Upper lobe of left lung (tissue), 4 donors: ENCODE data around the gene PPIG.
"Not testable (repeated sequence)": the region's sequence is repeated elsewhere in the genome, so short reads cannot be mapped to it uniquely, and the experiment has no call there.

Experiments used
- POLR2A ChIP-seq, 4 donors: fragments of 450-650 bp; IDR thresholded peaks; one replicate each; pipeline ENCODE4 v1.5.1; 2016 to 2017; ENCODE audit warnings: antibody characterized with exemption in 4 of 4, mild to moderate bottlenecking in 2 of 4
- TF ChIP-seq, protein P1 (sequence below), 6 experiments: fragments of 450-650 bp in 4 of 6; fragments of 200-600 bp in 2 of 6; sonication (generic) in 2 of 6; IDR thresholded peaks; one replicate each; pipeline ENCODE4 v1.5.1; 2016 to 2019; ENCODE audit warnings: antibody characterized with exemption in 6 of 6

DNA sequence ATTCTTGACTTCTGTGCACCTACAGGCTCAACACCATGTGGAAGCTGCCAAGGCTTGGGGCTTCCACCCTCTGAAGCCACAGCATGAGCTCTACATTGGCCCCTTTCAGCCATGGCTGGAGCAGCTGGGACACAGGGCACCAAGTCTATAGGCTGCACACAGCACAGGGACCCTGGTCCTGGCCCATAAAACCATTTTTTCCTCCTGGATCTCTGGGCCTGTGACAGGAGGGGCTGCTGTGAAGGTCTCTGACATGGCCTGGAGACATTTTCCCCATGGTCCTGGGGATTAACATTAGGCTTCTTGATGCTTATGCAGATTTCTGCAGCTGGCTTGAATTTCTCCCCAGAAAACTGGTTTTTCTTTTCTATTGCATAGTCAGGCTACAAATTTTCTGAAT, 103.8 kb downstream of the PPIG start:
- TF ChIP-seq, protein P1, sequence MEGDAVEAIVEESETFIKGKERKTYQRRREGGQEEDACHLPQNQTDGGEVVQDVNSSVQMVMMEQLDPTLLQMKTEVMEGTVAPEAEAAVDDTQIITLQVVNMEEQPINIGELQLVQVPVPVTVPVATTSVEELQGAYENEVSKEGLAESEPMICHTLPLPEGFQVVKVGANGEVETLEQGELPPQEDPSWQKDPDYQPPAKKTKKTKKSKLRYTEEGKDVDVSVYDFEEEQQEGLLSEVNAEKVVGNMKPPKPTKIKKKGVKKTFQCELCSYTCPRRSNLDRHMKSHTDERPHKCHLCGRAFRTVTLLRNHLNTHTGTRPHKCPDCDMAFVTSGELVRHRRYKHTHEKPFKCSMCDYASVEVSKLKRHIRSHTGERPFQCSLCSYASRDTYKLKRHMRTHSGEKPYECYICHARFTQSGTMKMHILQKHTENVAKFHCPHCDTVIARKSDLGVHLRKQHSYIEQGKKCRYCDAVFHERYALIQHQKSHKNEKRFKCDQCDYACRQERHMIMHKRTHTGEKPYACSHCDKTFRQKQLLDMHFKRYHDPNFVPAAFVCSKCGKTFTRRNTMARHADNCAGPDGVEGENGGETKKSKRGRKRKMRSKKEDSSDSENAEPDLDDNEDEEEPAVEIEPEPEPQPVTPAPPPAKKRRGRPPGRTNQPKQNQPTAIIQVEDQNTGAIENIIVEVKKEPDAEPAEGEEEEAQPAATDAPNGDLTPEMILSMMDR (IDR thresholded peaks at IDR 0.05) = not testable (repeated sequence)
- TF ChIP-seq POLR2A (IDR thresholded peaks at IDR 0.05) = not testable (repeated sequence)
